Fibroblast of mammary gland (primary cell): ENCODE measurements around the gene CREB3L2.

Experiments used
- DNase-seq: peaks from one replicate; pipeline ENCODE4 v3.0.0-alpha.2; 2010; ENCODE audit warnings: low read depth
- H3K4me3 ChIP-seq: 2 replicates; pipeline ENCODE4 v1.5.1; 2011; ENCODE audit warnings: low read depth, mild to moderate bottlenecking, low read length, moderate library complexity; ENCODE audit not compliant: control insufficient read depth
- TF ChIP-seq, protein P1 (sequence below): conservative IDR thresholded peaks from 2 replicates; pipeline ENCODE4 v1.5.1; 2011; ENCODE audit warnings: low read depth, low read length, inconsistent platforms; ENCODE audit not compliant: control insufficient read depth, insufficient read depth

The CREB3L2 gene

DNA sequence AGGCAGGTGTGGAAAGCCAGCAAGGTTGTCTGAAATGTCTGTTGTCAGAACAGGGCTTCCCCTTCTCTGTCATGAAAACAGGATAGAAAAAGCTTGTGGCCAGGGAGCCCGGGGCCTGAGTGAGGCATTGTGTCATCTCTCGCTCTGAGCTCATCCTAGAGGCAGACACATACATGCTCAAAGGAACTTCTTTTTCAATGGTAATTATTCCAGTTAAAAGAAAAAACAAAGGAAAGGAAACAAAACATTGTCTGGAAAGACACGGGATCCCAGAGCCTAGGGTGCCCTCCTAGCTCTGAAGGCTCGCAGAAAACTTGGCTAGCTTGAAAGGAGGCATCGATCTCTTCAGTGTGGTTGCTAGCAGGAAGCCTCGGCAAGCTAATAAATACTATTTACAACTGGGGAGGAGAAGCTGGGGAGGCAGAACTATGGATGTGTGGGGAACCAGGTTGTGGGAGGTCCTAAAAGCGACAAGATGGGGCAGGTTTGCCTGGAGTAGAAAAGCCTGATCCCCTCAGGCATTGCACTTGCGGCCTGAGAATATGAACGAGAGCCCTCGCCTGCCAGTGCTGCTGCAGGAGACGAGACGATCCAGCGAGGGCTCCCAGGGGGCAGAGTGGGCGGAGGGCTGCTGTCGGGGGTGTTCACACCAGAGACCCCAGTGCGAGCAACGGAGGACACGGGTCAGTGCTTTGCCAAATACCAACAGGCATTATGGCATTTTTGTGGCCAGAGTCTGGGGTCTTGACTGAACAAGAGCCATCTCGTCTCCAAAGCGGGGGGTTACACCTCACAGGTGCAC is 122.3 kb downstream of the CREB3L2 start:
- TF ChIP-seq, protein P1, sequence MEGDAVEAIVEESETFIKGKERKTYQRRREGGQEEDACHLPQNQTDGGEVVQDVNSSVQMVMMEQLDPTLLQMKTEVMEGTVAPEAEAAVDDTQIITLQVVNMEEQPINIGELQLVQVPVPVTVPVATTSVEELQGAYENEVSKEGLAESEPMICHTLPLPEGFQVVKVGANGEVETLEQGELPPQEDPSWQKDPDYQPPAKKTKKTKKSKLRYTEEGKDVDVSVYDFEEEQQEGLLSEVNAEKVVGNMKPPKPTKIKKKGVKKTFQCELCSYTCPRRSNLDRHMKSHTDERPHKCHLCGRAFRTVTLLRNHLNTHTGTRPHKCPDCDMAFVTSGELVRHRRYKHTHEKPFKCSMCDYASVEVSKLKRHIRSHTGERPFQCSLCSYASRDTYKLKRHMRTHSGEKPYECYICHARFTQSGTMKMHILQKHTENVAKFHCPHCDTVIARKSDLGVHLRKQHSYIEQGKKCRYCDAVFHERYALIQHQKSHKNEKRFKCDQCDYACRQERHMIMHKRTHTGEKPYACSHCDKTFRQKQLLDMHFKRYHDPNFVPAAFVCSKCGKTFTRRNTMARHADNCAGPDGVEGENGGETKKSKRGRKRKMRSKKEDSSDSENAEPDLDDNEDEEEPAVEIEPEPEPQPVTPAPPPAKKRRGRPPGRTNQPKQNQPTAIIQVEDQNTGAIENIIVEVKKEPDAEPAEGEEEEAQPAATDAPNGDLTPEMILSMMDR: no peak
- peak; percentile 74 for DNase-seq
- no peak overlapping the region for H3K4me3 ChIP-seq

DNA sequence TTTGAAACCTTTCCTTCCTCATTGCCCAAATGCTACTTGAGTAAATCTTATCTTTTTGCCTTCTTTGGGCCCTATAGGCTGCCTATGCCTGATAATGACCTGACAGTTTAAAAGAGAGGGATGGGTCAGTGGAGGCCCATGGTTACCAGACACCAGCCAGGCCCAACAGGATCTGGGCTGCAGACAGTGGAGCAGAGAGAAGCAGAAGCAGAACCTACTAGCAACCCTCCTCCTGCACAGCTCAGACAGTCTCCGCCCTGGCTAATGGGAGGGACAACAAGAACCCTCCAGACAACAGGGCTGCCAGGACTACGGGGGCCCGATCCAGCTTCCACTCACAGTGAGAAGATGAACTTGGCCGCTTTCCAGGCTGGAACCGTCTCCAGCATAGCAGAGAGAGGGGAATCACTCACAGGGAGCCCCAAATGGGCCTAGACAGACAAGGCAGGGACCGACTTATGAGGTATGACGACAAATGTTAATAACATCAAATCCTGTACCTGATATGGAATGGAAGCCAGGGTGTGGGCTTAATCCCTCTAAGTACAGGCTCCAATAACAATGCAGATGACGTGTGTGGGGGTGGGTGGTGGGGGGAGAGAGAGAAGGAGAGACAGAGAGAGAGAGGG is 123.4 kb downstream of the CREB3L2 start:
- H3K4me3 ChIP-seq: no peak overlapping the region
- TF ChIP-seq, protein P1: no peak
- peak; percentile 72 for DNase-seq

DNA sequence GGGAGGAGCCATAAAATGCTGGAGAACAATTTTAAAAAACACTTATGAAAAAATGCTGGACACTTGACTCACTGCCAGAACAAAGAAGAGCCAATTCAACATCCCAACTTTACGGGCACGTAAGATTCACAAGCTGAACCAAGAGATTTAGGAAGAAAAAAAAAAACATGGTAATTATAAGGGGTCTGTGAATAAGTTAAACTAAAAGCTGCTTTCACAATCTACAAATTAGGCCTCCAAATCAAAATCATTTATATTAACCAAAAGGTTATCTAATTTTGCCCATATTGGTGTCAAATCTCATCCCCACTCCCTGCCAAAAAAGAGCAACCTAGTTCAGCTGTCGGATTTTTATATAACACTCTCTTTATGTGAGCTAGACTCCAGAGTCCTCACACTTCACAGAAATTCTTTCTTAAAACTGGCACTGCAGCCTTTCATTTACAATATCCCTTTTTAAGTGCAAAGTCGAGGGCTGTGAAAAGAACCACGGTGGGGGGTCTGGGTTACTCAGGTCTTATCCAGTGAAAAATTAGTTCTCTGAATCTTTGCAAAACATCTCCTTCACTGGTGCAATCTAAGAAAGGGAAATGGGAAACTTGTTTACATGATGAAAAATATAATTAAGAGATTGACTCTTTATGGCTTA is 124.7 kb downstream of the CREB3L2 start:
- H3K4me3 ChIP-seq: no peak overlapping the region
- TF ChIP-seq, protein P1: no peak
- no peak for DNase-seq

DNA sequence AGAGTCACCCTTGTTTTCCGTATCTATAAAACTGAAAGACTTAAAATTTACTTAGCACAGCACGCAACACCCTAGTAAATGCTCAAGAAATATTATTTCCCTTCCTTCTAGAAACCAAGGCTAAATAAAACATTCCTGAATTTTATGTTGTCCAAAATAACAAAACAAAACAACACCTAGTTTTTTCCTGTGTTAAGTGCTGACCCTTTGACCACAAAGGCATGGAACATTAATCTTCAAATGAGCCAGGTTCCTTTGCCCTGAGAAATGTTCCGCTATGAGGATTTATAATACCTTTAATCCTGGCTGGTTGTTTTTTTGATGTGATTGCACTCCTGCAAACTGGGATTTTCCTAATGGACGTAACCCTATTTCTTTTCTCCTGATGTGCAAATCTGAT is 126.1 kb downstream of the CREB3L2 start:
- TF ChIP-seq, protein P1: no peak
- H3K4me3 ChIP-seq: no peak overlapping the region
- DNase-seq: no peak

DNA sequence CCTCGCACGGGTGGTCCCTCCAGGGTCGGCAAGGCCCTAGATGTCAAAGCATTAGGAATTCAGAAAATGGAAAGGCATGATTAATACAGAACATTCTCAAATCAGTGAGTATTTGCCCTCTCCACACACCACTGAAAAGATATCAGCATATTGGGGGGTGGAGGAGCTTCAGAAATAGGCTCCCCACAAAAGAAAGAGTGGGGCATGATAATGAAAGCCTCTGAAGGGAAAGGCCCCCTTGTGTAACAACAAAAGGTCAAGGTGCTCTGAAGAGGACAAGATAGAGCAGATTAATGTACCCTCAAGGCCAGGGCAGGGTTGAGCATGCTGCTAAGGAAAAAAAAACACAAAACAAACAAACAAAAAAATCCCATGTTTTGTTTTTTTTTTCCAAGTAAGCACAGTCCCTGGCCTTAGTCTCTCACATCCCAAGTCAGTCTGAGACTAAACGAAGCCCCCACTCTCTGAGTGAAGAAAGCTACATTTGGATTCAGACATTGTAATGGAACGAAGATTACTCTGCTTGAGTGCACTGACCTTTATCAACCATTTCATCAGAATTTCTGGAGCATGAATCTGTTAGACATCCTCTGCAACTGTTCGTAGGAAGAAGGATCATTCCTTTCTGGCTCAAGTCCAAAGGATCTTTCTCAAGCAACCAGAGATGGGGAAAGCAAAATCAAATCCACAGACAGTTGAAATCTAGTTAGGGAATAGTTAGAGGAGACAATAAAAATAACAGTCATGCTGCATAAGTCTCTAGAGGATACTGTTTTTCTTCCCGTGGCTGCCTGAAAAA is 127.7 kb downstream of the CREB3L2 start:
- TF ChIP-seq, protein P1: no peak
- H3K4me3 ChIP-seq: no peak overlapping the region
- DNase-seq: peak; percentile 99

DNA sequence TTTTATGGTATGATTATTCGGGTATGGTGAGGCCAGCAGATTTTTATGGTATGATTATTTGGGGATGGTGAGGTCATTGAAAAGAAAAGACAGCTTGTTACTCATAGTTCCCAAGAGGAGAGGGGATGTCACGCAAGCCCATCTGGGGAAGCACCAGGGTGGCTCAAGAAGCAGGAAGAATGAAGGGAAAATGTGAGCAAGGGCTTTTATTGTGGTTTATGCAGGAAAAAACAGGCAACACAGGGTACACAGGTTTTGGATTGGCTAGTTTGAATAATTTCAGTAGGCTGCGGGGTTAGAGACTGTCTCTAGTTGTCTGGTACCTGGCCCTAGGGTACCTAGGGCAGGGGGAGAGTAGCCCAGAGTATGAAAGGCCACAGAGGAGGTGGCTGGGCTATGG is 128.4 kb downstream of the CREB3L2 start:
- DNase-seq: peak; percentile 86
- no peak overlapping the region for H3K4me3 ChIP-seq
- TF ChIP-seq, protein P1: no peak
